Measurements from ENCODE around the gene SLC25A13.

DNA sequence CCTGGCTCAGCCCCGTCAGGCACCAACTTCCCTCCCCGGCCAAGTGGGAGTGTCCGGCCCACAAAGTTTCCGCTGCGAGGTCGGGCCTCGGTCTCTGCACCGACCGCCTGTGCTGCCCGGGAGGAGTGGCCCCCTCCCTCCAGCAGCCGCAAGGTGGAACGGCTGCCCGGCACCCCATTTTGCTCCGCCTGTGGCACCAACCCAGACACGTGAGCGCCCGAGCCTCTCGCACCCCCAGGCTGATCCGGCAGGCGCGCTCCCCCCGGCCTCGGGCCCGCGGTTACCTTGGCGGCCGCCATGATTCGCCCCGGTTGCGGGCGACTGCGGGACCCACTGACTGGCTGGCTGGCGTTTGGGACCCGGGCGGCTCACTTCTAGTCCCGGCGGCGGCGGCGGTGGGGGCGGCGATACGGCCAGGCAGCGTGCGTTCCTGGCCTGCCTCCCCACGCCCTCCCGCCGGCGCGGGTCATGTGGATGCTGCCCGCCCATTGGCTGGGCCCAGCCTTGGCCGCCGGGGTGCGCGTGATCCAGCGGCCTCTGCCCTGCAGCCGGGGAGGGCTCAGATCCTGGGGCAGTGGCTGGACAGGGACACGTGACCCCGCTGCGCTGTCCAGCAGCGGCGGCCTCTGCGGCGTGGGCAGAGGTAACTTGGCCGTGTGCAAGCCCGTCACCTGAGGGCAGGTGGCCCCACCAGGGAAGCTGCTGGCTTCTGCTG, at the start of gene SLC25A13:
- TF ChIP-seq, protein P1, sequence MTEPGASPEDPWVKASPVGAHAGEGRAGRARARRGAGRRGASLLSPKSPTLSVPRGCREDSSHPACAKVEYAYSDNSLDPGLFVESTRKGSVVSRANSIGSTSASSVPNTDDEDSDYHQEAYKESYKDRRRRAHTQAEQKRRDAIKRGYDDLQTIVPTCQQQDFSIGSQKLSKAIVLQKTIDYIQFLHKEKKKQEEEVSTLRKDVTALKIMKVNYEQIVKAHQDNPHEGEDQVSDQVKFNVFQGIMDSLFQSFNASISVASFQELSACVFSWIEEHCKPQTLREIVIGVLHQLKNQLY (CRISPR knock-in tag; IDR thresholded peaks at IDR 0.05) = peak; percentile 80; the same call in 1 of the 2 replicates
- TF ChIP-seq, protein P2, sequence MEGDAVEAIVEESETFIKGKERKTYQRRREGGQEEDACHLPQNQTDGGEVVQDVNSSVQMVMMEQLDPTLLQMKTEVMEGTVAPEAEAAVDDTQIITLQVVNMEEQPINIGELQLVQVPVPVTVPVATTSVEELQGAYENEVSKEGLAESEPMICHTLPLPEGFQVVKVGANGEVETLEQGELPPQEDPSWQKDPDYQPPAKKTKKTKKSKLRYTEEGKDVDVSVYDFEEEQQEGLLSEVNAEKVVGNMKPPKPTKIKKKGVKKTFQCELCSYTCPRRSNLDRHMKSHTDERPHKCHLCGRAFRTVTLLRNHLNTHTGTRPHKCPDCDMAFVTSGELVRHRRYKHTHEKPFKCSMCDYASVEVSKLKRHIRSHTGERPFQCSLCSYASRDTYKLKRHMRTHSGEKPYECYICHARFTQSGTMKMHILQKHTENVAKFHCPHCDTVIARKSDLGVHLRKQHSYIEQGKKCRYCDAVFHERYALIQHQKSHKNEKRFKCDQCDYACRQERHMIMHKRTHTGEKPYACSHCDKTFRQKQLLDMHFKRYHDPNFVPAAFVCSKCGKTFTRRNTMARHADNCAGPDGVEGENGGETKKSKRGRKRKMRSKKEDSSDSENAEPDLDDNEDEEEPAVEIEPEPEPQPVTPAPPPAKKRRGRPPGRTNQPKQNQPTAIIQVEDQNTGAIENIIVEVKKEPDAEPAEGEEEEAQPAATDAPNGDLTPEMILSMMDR (IDR thresholded peaks at IDR 0.05) = no peak
